ENCODE measurements around the gene TMEM41A.

TMEM41A gene

GRCh38 chr3:185488465-185488864 is 10.4 kb downstream of the TMEM41A start:
- H3F3A ChIP-seq (ENCODE audit: insufficient read depth, low read length) = no peaks in the 10 kb centered on the region; the same call in 1 of the 2 replicates
- TF ChIP-seq EZH2phosphoT487 (IDR thresholded peaks at IDR 0.05; ENCODE audit: low read length) (no peak), EZH2 (optimal IDR thresholded peaks at IDR 0.05; ENCODE audit: low read depth, low read length) (no peak)
- TF ChIP-seq, protein P1, sequence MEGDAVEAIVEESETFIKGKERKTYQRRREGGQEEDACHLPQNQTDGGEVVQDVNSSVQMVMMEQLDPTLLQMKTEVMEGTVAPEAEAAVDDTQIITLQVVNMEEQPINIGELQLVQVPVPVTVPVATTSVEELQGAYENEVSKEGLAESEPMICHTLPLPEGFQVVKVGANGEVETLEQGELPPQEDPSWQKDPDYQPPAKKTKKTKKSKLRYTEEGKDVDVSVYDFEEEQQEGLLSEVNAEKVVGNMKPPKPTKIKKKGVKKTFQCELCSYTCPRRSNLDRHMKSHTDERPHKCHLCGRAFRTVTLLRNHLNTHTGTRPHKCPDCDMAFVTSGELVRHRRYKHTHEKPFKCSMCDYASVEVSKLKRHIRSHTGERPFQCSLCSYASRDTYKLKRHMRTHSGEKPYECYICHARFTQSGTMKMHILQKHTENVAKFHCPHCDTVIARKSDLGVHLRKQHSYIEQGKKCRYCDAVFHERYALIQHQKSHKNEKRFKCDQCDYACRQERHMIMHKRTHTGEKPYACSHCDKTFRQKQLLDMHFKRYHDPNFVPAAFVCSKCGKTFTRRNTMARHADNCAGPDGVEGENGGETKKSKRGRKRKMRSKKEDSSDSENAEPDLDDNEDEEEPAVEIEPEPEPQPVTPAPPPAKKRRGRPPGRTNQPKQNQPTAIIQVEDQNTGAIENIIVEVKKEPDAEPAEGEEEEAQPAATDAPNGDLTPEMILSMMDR (IDR thresholded peaks at IDR 0.05; ENCODE audit: low read length) = no peak
- H3K4me3 ChIP-seq (ENCODE audit: low read length) = no peak overlapping the region
- H3K36me3 ChIP-seq (replicated peaks; ENCODE audit: insufficient read depth, low read length) = peaks cover 10% of the 10 kb centered on the region
- H4K20me1 ChIP-seq (ENCODE audit: insufficient read depth, low read length) = no peaks in the 10 kb centered on the region
- H3K4me1 ChIP-seq (ENCODE audit: low read length) = no peaks in the 10 kb centered on the region
- H3K27ac ChIP-seq (ENCODE audit: low read length) = no peak overlapping the region
- H3K4me2 ChIP-seq (ENCODE audit: low read depth, low read length) = no peak overlapping the region
- no peak overlapping the region for H3K9ac ChIP-seq (ENCODE audit: low read length)
- no peaks in the 10 kb centered on the region for H3K79me2 ChIP-seq (ENCODE audit: low read length)
- H3K27me3 ChIP-seq (replicated peaks; ENCODE audit: insufficient read depth, low read length) = no peaks in the 10 kb centered on the region
- no peaks in the 10 kb centered on the region for H3K9me2 ChIP-seq (replicated peaks; ENCODE audit: insufficient read depth, low read length)
- H3K9me3 ChIP-seq (replicated peaks; ENCODE audit: insufficient read depth, low read length) = no peaks in the 10 kb centered on the region
- no peak overlapping the region for H2AFZ ChIP-seq (ENCODE audit: low read length)
- DNase-seq = no peak

- Histone ChIP-seq H3K4me3 (ENCODE audit: low read length) (no peak overlapping the region), H3K9ac (ENCODE audit: low read length) (no peak overlapping the region), H2AFZ (ENCODE audit: low read length) (no peak overlapping the region), H3K27ac (ENCODE audit: low read length) (no peak overlapping the region), H3K9me3 (replicated peaks; ENCODE audit: insufficient read depth, low read length) (no peaks in the 10 kb centered on the region), H3K4me1 (ENCODE audit: low read length) (0 out of 2 replicates have a peak, but pooled peaks cover 6% of the 10 kb centered on the region), H3K27me3 (replicated peaks; ENCODE audit: insufficient read depth, low read length) (no peaks in the 10 kb centered on the region), H3K9me2 (replicated peaks; ENCODE audit: insufficient read depth, low read length) (no peaks in the 10 kb centered on the region), H4K20me1 (ENCODE audit: insufficient read depth, low read length) (no peaks in the 10 kb centered on the region), H3K4me2 (ENCODE audit: low read depth, low read length) (no peak overlapping the region), H3K79me2 (ENCODE audit: low read length) (no peaks in the 10 kb centered on the region), H3F3A (ENCODE audit: insufficient read depth, low read length) (no peaks in the 10 kb centered on the region; the same call in 1 of the 2 replicates), H3K36me3 (replicated peaks; ENCODE audit: insufficient read depth, low read length) (peaks cover 14% of the 10 kb centered on the region)
- TF ChIP-seq, protein P1 (IDR thresholded peaks at IDR 0.05; ENCODE audit: low read length) = no peak
- no peak for TF ChIP-seq EZH2phosphoT487 (IDR thresholded peaks at IDR 0.05; ENCODE audit: low read length)
- TF ChIP-seq EZH2 (optimal IDR thresholded peaks at IDR 0.05; ENCODE audit: low read depth, low read length) = no peak
- DNase-seq = no peak
Observed at GRCh38 chr3:185486394-185486793, 12.4 kb downstream of the TMEM41A start.

- DNase-seq = no peak
- H3K27ac ChIP-seq (ENCODE audit: low read length) = no peak overlapping the region
- no peaks in the 10 kb centered on the region for H4K20me1 ChIP-seq (ENCODE audit: insufficient read depth, low read length)
- peaks cover 17% of the 10 kb centered on the region for H3K4me1 ChIP-seq (ENCODE audit: low read length)
- no peak overlapping the region for H3K9ac ChIP-seq (ENCODE audit: low read length)
- H3K9me2 ChIP-seq (replicated peaks; ENCODE audit: insufficient read depth, low read length) = no peaks in the 10 kb centered on the region
- no peak overlapping the region for H2AFZ ChIP-seq (ENCODE audit: low read length)
- H3K4me2 ChIP-seq (ENCODE audit: low read depth, low read length) = no peak overlapping the region
- TF ChIP-seq, protein P1 (IDR thresholded peaks at IDR 0.05; ENCODE audit: low read length) = no peak
- TF ChIP-seq EZH2 (optimal IDR thresholded peaks at IDR 0.05; ENCODE audit: low read depth, low read length) (no peak), EZH2phosphoT487 (IDR thresholded peaks at IDR 0.05; ENCODE audit: low read length) (no peak)
- no peaks in the 10 kb centered on the region for H3K9me3 ChIP-seq (replicated peaks; ENCODE audit: insufficient read depth, low read length)
- peaks cover 18% of the 10 kb centered on the region for H3K36me3 ChIP-seq (replicated peaks; ENCODE audit: insufficient read depth, low read length)
- H3K27me3 ChIP-seq (replicated peaks; ENCODE audit: insufficient read depth, low read length) = no peaks in the 10 kb centered on the region
- H3K79me2 ChIP-seq (ENCODE audit: low read length) = no peaks in the 10 kb centered on the region
- H3K4me3 ChIP-seq (ENCODE audit: low read length) = no peak overlapping the region
- H3F3A ChIP-seq (ENCODE audit: insufficient read depth, low read length) = no peaks in the 10 kb centered on the region; the same call in 1 of the 2 replicates
Observed at GRCh38 chr3:185484296-185484695, 14.5 kb downstream of the TMEM41A start.

All from MM.1S (cell line).